Stimulated activated CD4-positive, alpha-beta T cell treated with anti-CD3 and anti-CD28 coated beads, Interleukin-12 subunit alpha, Interleukin-12 subunit beta, amount 100 ng/mL, for 24 hours (primary cell): Measurements from ENCODE around the gene NOC2L.
"Not testable (repeated sequence)": the region's sequence is repeated elsewhere in the genome, so short reads cannot be mapped to it uniquely, and the experiment has no call there.

Experiments used
- DNase-seq, 2 experiments: peaks; one replicate each; pipeline ENCODE4 v3.0.0-alpha.2; 2020; ENCODE audit warnings: low read depth in 2 of 2

The NOC2L gene

DNA sequence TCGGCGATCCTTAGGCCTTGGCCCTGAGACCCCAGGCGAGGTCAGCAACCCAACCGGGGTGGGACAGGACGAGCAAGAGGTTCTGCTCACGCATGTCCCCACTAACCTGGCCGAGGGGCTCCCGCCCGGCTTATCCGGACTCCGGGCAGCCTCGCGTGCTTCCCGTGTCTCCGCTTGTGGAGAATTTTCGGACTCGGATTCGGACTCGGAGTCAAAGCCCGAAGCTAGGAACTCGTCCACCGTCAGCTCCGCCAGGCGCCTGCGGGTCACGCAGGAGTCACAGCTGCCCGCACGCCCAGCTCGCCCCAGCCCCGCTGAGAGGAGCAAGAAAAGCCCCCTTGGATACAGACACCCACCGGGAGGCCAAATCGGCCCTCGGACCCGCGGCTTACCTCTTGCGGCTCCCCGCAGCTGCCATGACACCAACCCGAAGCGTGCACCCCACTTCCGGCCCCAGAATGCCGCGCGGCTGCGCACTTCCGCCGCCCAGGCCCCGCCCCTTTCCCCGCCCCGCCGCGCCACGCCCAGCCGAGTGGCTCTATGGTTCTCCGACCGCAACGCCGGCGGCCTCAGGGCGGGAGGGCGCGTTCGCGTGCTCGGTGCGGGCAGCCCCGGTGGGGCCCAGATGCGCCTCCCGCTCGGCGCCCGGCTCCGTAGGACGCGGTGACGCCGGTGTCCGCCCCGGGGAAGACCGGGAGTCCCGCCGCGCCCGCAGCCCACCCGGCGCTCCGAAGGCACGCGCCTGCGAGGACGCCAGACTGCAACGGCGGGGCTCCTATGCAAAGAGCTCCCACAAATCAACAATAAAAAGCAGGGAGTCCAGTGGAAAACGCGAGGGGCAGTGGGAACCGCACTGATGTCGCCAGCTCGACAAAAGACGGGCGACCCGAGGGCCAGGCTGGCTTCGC is at the start of gene NOC2L:
NOC2L (minus strand) TSS at position 434 of the 908 bp plus-strand sequence; CDS start at position 418, 16 bp downstream.
- peak; percentile 97 to 98 for DNase-seq

DNA sequence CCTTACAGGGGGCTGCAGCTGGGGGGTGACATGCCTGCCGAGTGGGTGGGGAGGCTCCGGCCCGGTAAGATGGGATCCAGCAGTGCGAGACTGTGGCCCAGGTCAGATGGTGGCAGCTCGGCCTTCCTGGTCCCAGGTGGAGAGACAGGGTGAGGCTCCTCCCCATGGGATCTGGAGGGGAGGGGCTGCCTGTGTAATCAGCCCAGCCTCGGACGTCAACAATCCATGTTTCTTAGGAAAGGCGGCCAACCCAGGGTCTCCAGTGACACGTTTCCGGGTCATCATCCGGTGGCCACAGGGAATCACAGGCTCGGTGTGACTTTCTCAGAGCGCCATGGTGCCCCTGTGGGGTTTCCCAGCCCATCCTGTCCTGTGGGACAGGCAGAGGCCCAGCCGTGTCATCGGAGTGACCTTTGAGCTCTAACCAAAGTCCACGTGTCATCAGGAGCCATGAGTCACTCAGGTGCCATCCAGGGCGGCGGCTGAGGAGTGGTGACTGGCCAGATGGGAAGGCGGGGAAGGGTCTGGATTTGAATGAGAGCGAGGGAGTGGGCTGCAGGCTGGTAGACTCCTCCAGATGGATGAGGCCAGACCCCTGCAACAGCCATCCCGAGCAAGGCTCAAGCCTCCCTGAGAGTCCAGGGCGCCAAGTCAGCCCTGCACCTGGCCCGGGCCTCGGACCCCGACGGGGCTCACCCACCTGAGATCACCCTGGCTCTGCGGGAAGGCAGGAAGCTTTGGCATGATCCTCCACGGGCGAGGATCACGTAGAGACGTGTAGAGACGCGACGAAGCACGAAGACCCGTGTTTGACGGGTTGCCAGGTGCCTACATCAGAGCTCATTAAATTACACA is 47.5 kb upstream of the NOC2L start:
- no peak for DNase-seq

DNA sequence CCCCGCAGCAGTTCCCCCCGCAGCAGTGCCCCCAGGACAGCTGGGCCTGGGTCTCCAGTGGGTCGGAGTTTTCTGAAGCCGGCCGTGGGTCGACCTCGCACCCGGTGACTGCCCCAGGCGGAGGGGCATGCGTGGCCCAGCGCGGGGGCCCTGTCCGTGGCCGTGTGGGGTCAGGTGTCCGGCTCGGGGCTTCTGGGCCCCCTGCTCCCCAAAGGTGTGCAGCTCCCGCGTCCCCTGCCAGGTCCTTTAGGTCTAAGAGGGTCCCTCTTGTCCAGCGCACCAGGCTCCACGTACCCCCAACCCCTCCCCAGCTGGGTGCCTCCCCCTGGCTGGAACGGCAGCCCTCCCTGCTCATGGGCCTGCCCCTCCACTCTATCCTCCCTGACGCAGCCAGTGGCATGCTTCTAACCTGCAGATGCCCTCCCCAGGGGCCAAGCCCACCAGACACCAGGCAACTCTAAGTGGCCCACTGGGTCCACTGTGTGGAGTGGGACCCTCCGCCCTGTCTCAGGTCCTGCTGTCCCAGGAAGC is 46.8 kb upstream of the NOC2L start:
- no peak for DNase-seq

- no peak for DNase-seq
Measured at GRCh38 chr1:1004780-1005697, 46.0 kb upstream of the NOC2L start.

DNA sequence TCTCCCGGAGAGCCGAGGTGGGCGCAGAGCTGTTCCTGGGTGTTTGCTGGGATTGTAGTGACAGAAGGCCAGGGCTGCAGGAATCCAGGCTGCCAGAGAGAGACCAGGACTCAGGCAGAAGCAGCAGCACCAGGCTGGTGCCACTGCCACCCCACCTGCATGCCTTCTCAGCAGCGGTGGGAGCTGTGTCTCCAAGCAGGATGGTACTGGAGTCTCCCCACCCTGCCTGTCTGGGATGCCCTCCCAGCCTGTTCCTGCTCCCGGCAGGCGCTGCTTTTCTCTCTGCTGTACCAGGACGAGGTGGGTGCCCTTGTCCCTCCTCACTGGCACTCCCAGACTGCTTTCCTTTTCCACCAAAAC is 45.3 kb upstream of the NOC2L start:
- no peak for DNase-seq

DNA sequence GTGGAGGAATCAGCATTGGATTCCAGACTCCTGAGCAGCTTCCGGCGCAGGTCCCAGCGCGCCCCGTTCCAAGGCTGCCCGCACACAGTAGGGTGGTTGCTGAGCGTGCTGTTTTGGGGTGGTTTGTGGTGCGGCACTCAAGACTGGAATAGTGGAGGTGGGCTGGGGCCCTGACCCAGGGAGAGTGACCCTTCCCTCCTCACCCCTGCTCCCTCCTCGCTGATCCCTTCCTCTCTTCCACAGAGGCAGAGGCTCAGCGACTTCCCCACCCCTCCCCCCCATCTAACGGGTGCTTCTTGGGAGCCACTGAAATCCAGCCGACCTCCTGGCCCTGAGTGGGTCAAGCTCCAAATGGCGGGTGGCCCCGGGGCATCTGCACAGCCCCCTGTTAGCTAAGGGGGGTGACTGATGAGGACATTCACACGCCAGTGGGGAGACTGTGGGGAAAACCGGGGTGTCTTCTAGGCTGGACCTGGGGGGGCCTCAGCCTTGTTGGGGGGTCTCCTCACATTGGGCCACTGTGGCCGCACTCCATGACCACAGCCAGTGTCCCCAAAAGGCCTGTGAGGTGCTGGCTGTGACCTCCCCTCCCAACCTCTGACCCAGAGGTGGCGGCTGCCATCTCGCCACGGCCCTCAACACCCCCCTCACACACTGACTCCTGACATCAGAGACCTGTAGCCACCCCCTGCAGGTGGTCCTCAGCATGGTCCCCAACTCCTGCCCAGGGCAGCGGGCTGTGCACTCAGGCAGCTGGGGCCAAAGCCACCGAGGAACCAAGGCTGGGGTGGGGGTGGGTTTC is 44.8 kb upstream of the NOC2L start:
- no peak for DNase-seq

DNA sequence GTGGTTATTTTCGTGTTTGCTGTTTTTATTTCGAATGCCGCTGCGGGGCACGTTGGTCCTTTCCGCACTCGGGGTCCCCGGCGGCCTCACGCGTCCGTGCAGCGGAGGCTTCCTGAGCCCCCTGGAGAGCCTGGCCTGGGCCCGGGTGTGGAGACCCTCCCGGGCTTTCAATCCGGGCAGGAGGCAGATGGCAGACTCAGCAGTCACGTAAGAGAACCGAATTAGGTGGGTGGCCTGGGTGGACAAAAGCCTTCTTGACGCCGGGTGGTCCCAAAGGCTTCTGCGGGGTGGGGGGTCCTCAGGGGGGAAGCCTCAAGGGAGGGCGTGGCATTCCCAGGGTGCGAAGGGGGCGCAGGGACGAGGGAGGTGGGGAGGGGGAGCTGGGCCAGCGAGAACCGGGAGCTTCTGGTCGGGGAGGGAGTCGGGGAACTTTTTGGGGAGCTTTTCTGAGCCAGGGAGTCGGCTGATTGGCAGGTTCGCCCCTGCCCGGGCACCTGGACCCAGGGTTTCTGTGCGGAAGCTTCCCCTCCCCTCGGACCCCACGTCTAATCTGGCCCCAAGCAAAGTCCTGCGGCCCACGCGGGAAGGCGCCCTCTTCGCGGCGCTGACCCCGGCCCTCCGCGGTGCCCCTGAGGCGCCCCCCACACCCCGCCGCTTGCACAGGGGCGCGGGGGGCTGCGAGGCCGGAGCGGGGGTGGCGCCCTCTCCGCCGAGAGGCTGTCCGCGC is 42.2 kb upstream of the NOC2L start:
- no peak for DNase-seq

GRCh38 chr1:1000357-1001056 is 41.5 kb upstream of the NOC2L start:
- peak; percentile 39 to 46 for DNase-seq

GRCh38 chr1:999725-1000356 is 40.8 kb upstream of the NOC2L start, which contains the start of gene HES4:
Gene HES4 (minus strand): TSS chr1:1000097. CDS start chr1:999973, 124 bp downstream.
- peak; percentile 38 to 60 for DNase-seq

DNA sequence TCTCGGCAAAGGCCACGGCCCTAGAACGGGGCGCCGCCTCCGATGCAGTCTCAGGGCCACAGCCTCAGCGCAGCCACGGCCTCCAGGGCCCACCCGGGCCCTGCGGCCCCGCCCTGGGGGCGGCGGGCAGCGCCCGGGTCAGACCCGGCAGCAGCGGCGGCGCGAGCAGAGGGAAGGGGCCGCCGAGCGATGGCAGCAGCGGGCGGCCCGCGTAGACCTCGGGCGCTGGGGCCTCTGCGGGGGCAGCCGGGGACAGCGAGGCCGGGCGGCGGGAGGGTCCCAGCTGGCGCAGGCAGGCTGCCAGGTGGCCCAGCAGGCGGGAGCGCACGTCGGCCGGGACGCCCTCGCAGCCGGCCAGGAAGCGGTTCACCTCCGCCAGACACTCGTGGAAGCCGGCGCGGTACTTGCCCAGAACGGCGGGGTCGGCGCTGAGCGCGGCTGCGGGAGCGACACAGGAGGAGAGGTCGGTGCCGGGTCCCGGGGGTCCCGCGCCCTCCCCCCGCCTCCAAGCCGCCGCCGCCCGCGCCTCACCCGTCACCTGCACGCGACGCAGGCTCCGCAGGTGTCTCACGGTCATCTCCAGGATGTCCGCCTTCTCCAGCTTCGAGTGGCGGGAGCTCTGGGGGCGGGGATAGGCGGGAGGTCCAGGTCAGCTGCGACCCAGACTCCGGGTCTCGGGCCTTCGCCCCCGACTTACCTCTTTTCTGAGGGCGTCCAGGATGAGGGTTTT is 40.1 kb upstream of the NOC2L start:
- no peak for DNase-seq

GRCh38 chr1:998745-998994 is 39.6 kb upstream of the NOC2L start:
- no peak for DNase-seq

GRCh38 chr1:997993-998744 is 39.1 kb upstream of the NOC2L start:
- DNase-seq, result no peak

- DNase-seq, result no peak
Measured at GRCh38 chr1:997713-997992, 38.6 kb upstream of the NOC2L start.

GRCh38 chr1:996851-997712 is 38.0 kb upstream of the NOC2L start:
- DNase-seq, result no peak

DNA sequence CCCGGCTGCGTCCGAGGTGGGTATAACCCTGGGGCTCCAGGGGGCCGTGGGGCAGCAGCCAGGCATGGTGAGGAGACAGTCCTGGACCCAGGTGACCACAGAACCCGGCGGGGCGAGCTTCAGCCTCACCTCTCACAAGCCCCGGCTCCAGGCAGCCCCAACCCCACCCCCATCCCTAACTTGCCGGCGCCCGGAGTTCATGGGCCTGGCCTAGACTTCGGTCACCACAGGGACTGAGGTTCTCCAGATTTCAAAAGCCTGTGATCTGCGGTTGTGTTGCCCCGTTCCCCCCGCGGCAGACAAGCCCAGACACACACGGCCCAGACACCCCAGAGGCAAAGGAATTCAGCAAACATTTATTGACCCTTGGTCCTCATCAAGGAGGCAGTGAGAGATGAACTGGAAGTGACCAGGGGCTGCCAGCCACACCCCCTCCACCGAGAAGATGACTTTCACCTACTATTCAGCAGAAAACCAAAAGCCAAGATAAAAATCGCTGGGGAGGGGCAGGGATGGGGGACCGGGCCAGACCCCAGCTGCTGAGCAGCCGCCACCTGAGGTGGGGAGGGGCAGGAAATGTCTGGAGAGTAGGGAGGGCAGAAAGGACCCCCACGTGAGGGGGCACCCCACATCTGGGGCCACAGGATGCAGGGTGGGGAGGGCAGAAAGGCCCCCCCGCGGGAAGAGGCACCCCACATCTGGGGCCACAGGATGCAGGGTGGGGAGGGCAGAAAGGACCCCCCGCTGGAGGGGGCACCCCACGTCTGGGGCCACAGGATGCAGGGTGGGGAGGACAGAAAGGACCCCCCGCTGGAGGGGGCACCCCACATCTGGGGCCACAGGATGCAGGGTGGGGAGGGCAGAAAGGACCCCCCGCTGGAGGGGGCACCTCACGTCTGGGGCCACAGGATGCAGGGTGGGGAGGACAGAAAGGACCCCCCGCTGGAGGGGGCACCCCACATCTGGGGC is 36.9 kb upstream of the NOC2L start:
- no peak for DNase-seq

- DNase-seq, result not testable (repeated sequence)
Measured at GRCh38 chr1:994546-994945, 35.5 kb upstream of the NOC2L start.
